Activated naive CD4-positive, alpha-beta T cell treated with anti-CD3 and anti-CD28 coated beads, Interleukin-2, amount 50 U/mL, for 72 hours (primary cell): ENCODE results near the gene THAP12. TPM values are rescaled to one million over a fixed set of nuclear protein-coding genes. Genes with fewer than 3 reads are reported as not detected.

Source experiments
- ATAC-seq, 2 donors: fragments of 150-1000 bp; cut with Tn5 transposase; 2 replicates each; pipeline ENCODE4 v1.10.0; 2021; ENCODE audit warnings: mild to moderate bottlenecking in 2 of 2, moderate library complexity in 2 of 2
- DNase-seq, 2 donors: peaks; one replicate each; pipeline ENCODE4 v3.0.0; 2021 to 2022; ENCODE audit warnings: low spot score in 2 of 2
- H3K27ac Mint-ChIP-seq, 2 donors: one replicate each; pipeline ENCODE4 v1.8.0; 2022; ENCODE audit warnings: mild to moderate bottlenecking in 2 of 2, mixed read lengths in 2 of 2
- H3K36me3 Mint-ChIP-seq, 2 donors: one replicate each; pipeline ENCODE4 v1.8.0; 2022; ENCODE audit warnings: mixed read lengths in 2 of 2
- H3K9me3 Mint-ChIP-seq, 2 donors: one replicate each; pipeline ENCODE4 v1.8.0; 2022; ENCODE audit warnings: mixed read lengths in 2 of 2
- total RNA-seq, 2 donors: library from RNA; stranded (reverse); gene quantifications; one replicate each; pipeline ENCODE4 v1.2.3, GENCODE V29; 2022

The THAP12 gene
- total RNA-seq, 2 donors from 2014 or later, result 27.7 to 36.0 TPM

GRCh38 chr11:76391811-76392475 is 11.0 kb upstream of the THAP12 start:
- Mint-ChIP-seq H3K27ac (no peak overlapping the region), H3K9me3 (no peaks in the 10 kb centered on the region), H3K36me3 (no peaks in the 10 kb centered on the region)
- DNase-seq (no peak), ATAC-seq (no peak)

GRCh38 chr11:76391021-76391420 is 10.1 kb upstream of the THAP12 start:
- DNase-seq (no peak), ATAC-seq (no peak)
- no peaks in the 10 kb centered on the region for H3K9me3 Mint-ChIP-seq
- H3K27ac Mint-ChIP-seq, result no peak overlapping the region
- H3K36me3 Mint-ChIP-seq, result no peaks in the 10 kb centered on the region

GRCh38 chr11:76388408-76388807 is 7.5 kb upstream of the THAP12 start:
- ATAC-seq, result no peak
- Mint-ChIP-seq H3K9me3 (no peaks in the 10 kb centered on the region), H3K27ac (no peak overlapping the region), H3K36me3 (peaks cover 0 to under 1% of the 10 kb centered on the region in 2 donors)
- DNase-seq, result no peak

GRCh38 chr11:76385903-76386302 is 5.0 kb upstream of the THAP12 start:
- peaks cover 8 to 14% of the 10 kb centered on the region in 2 donors for H3K36me3 Mint-ChIP-seq
- peak overlapping the region in 1 of 2 donors; percentile 44 for H3K27ac Mint-ChIP-seq
- DNase-seq (no peak), ATAC-seq (no peak)
- H3K9me3 Mint-ChIP-seq, result no peaks in the 10 kb centered on the region

GRCh38 chr11:76382209-76382608 is 1.3 kb upstream of the THAP12 start:
- Mint-ChIP-seq H3K36me3 (peaks cover 8 to 25% of the 10 kb centered on the region in 2 donors), H3K9me3 (no peaks in the 10 kb centered on the region), H3K27ac (no peak overlapping the region)
- DNase-seq (no peak), ATAC-seq (no peak)

- H3K9me3 Mint-ChIP-seq, result no peaks in the 10 kb centered on the region
- DNase-seq, result peak; percentile 48 to 83
- peak overlapping the region; percentile 83 to 97 for H3K27ac Mint-ChIP-seq
- H3K36me3 Mint-ChIP-seq, result peaks cover 8 to 25% of the 10 kb centered on the region in 2 donors
- peak; percentile 56 to 84 for ATAC-seq
Observed at GRCh38 chr11:76380159-76380976, 564 bp downstream of the THAP12 start.

GRCh38 chr11:76379807-76380158 is 1.1 kb downstream of the THAP12 start:
- Mint-ChIP-seq H3K27ac (peak overlapping the region; percentile 83 to 97), H3K9me3 (no peaks in the 10 kb centered on the region), H3K36me3 (peaks cover 8 to 25% of the 10 kb centered on the region in 2 donors)
- ATAC-seq, result no peak
- DNase-seq, result no peak

GRCh38 chr11:76376746-76377558 is 4.0 kb downstream of the THAP12 start:
- no peak overlapping the region for H3K27ac Mint-ChIP-seq
- DNase-seq (no peak), ATAC-seq (no peak)
- peaks cover 8 to 19% of the 10 kb centered on the region in 2 donors for H3K36me3 Mint-ChIP-seq
- no peaks in the 10 kb centered on the region for H3K9me3 Mint-ChIP-seq

GRCh38 chr11:76371170-76371569 is 9.8 kb downstream of the THAP12 start:
- Mint-ChIP-seq H3K9me3 (no peaks in the 10 kb centered on the region), H3K27ac (peak overlapping the region; percentile 55 to 85), H3K36me3 (no peaks in the 10 kb centered on the region)
- ATAC-seq (peak; percentile 98 to 99), DNase-seq (peak in 1 of 2 donors; percentile 36)

GRCh38 chr11:76369406-76369805 is 11.5 kb downstream of the THAP12 start:
- H3K27ac Mint-ChIP-seq, result no peak overlapping the region
- no peaks in the 10 kb centered on the region for H3K9me3 Mint-ChIP-seq
- no peak for DNase-seq
- ATAC-seq, result no peak
- H3K36me3 Mint-ChIP-seq, result no peaks in the 10 kb centered on the region

- Mint-ChIP-seq H3K27ac (peak overlapping the region in 1 of 2 donors; percentile 2), H3K9me3 (no peaks in the 10 kb centered on the region), H3K36me3 (no peaks in the 10 kb centered on the region)
- DNase-seq, result no peak
- ATAC-seq, result no peak
Observed at GRCh38 chr11:76368490-76368889, 12.4 kb downstream of the THAP12 start.

- Mint-ChIP-seq H3K9me3 (no peaks in the 10 kb centered on the region), H3K36me3 (peaks cover 0 to 9% of the 10 kb centered on the region in 2 donors), H3K27ac (no peak overlapping the region)
- no peak for ATAC-seq
- no peak for DNase-seq
Observed at GRCh38 chr11:76365038-76365679, 15.8 kb downstream of the THAP12 start.

GRCh38 chr11:76362716-76363115 is 18.2 kb downstream of the THAP12 start:
- ATAC-seq (no peak), DNase-seq (no peak)
- H3K9me3 Mint-ChIP-seq, result no peaks in the 10 kb centered on the region
- no peak overlapping the region for H3K27ac Mint-ChIP-seq
- peaks cover 0 to 17% of the 10 kb centered on the region in 2 donors for H3K36me3 Mint-ChIP-seq

GRCh38 chr11:76361776-76362175 is 19.2 kb downstream of the THAP12 start:
- H3K36me3 Mint-ChIP-seq, result peaks cover 0 to 17% of the 10 kb centered on the region in 2 donors
- no peak overlapping the region for H3K27ac Mint-ChIP-seq
- ATAC-seq, result peak; percentile 44 to 78

GRCh38 chr11:76361374-76361773 is 19.6 kb downstream of the THAP12 start:
- DNase-seq, result no peak
- Mint-ChIP-seq H3K9me3 (no peaks in the 10 kb centered on the region), H3K36me3 (peaks cover 0 to 17% of the 10 kb centered on the region in 2 donors), H3K27ac (no peak overlapping the region)
- peak in 1 of 2 donors; percentile 75 for ATAC-seq

More at GRCh38 chr11:76361776-76362175, 19.2 kb downstream of the THAP12 start:
- no peak for DNase-seq
- no peaks in the 10 kb centered on the region for H3K9me3 Mint-ChIP-seq

GRCh38 chr11:76355172-76355571 is 25.8 kb downstream of the THAP12 start:
- no peak for DNase-seq
- Mint-ChIP-seq H3K36me3 (peaks cover 39 to 43% of the 10 kb centered on the region in 2 donors), H3K9me3 (peaks cover 3 to 5% of the 10 kb centered on the region in 2 donors), H3K27ac (no peak overlapping the region)
- no peak for ATAC-seq
